Stimulated activated CD8-positive, alpha-beta memory T cell treated with anti-CD3 and anti-CD28 coated beads, Interleukin-7, amount 100 ng/mL, for 4 hours (primary cell): ENCODE data around the gene RESF1.

Experiments
- DNase-seq, 2 donors: peaks; one replicate each; pipeline ENCODE4 v3.0.0-alpha.2; 2020; ENCODE audit warnings: low read depth in 2 of 2

Gene RESF1

GRCh38 chr12:31961137-31961536 lies 1.9 kb downstream of the RESF1 start:
- DNase-seq, result no peak

- DNase-seq, result no peak
Measured at GRCh38 chr12:31962076-31962475, 2.9 kb downstream of the RESF1 start.

- DNase-seq, result no peak
Measured at GRCh38 chr12:31964280-31964679, 5.1 kb downstream of the RESF1 start.

- DNase-seq, result no peak
Measured at GRCh38 chr12:31965090-31965489, 5.9 kb downstream of the RESF1 start.

- no peak for DNase-seq
Measured at GRCh38 chr12:31966558-31967205, 7.5 kb downstream of the RESF1 start.

- no peak for DNase-seq
Measured at GRCh38 chr12:31967539-31967938, 8.3 kb downstream of the RESF1 start.

GRCh38 chr12:31970199-31970598 lies 11.0 kb downstream of the RESF1 start:
- DNase-seq, result no peak

GRCh38 chr12:31973818-31974217 lies 14.6 kb downstream of the RESF1 start:
- DNase-seq, result no peak

- DNase-seq, result no peak
Measured at GRCh38 chr12:31974673-31975072, 15.5 kb downstream of the RESF1 start.

- no peak for DNase-seq
Measured at GRCh38 chr12:31984806-31985591, 25.8 kb downstream of the RESF1 start.

GRCh38 chr12:31985832-31986231 lies 26.6 kb downstream of the RESF1 start:
- DNase-seq, result no peak

- DNase-seq, result no peak
Measured at GRCh38 chr12:31989571-31990362, 30.6 kb downstream of the RESF1 start.

GRCh38 chr12:31991146-31991545 lies 31.9 kb downstream of the RESF1 start:
- no peak for DNase-seq

GRCh38 chr12:31991815-31992214 lies 32.6 kb downstream of the RESF1 start:
- DNase-seq, result no peak

- no peak for DNase-seq
Measured at GRCh38 chr12:31999692-32000091, 40.5 kb downstream of the RESF1 start.

GRCh38 chr12:32000373-32001005 lies 41.3 kb downstream of the RESF1 start:
- DNase-seq, result no peak

GRCh38 chr12:32002848-32003493 lies 43.8 kb downstream of the RESF1 start:
- DNase-seq, result no peak

GRCh38 chr12:32003654-32004053 lies 44.4 kb downstream of the RESF1 start:
- DNase-seq, result no peak

- DNase-seq, result no peak
Measured at GRCh38 chr12:32005496-32006125, 46.4 kb downstream of the RESF1 start.
